Peyer's patch (tissue), 4 donors: Measurements from ENCODE around the gene RFPL2. TPM values are rescaled to one million over a fixed set of nuclear protein-coding genes. Genes with fewer than 3 reads are reported as not detected.
A peak's percentile ranks its signal among the peaks of the same experiment; 100 is the strongest.

Experiments
- DNase-seq, 3 donors: peaks; one replicate each; pipeline ENCODE4 v3.0.0-alpha.2; 2017 to 2019
- H3K27ac ChIP-seq, 4 donors: fragments of 200-600 bp; sonication (generic); one replicate each; pipeline ENCODE4 v1.5.1; 2016 to 2019
- H3K27me3 ChIP-seq, 2 donors: fragments of 200-600 bp; sonication (generic); one replicate each; pipeline ENCODE4 v1.5.1; 2019
- H3K36me3 ChIP-seq, 3 donors: fragments of 200-600 bp; sonication (generic); one replicate each; pipeline ENCODE4 v1.5.1; 2016 to 2019
- H3K4me1 ChIP-seq, 4 donors: fragments of 200-600 bp; sonication (generic); one replicate each; pipeline ENCODE4 v1.5.1; 2016 to 2019
- H3K4me3 ChIP-seq, 4 donors: fragments of 200-600 bp; sonication (generic); 1 replicate in 3 of 4; 2 replicates in 1 of 4; pipeline ENCODE4 v1.5.1; 2016 to 2019; ENCODE audit warnings: mild to moderate bottlenecking in 1 of 4
- H3K9me3 ChIP-seq, 4 donors: fragments of 200-600 bp; sonication (generic); one replicate each; pipeline ENCODE4 v1.5.1; 2016 to 2019; ENCODE audit warnings: mild to moderate bottlenecking in 1 of 4
- POLR2A ChIP-seq, 2 donors: fragments of 450-650 bp; IDR thresholded peaks; one replicate each; pipeline ENCODE4 v1.5.1; 2017; ENCODE audit warnings: antibody characterized with exemption in 2 of 2, mild to moderate bottlenecking in 2 of 2, moderate library complexity in 2 of 2
- total RNA-seq, 4 donors: library from RNA; depleted of rRNA; stranded (reverse); fragments of >200 nt; gene quantifications; one replicate each; pipeline ENCODE4 v1.1.0, GENCODE V29; 2016
- TF ChIP-seq, protein P1 (sequence below), 6 experiments: fragments of 450-650 bp in 4 of 6; fragments of 200-600 bp in 2 of 6; sonication (generic) in 1 of 6; IDR thresholded peaks; one replicate each; pipeline ENCODE4 v1.5.1; 2017 to 2019; ENCODE audit warnings: antibody characterized with exemption in 6 of 6, mild to moderate bottlenecking in 3 of 6, moderate library complexity in 1 of 6

Gene RFPL2
- total RNA-seq: not detected

DNA sequence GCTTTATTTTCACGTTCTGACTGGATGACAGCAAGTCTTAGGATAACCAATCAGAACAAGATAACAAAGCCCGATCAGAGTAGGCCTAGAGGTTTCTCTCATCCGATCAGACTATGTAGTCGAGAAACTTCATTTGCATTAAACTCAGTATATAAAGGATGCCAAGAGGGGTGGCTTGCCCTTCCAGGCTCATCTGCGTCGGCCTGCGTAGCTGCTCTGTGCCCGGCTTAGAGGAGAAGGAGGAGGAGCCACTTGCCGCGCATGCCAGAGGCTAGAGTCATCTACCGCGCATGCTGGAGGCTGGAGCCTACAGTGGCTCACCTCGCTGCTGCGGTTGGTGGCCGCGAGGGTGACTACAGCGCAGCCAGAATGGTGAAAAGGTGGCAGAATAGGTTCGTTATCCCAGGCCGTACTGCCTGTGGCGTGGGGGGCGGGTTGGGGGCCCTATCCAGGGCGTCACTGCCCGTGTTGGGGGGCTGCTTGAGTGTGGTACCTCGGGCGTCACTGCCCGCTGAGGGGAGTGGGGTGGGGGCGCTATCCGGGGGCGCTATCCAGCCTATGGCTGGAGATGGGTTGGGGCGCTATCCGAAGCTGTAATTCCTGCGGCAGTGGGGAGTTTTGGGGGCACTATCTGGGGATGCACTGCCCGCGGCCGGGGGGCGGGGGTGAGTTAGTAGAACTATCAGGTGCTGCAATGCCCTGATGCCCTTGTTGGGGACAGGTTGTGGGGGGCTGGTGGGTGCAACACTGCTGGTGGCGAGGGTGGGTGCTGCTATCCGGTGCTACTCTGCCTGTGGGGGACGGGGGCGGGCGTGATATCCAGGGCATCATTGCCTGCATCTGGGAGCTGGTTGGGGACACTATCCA lies at the start of gene RFPL2:
TSS of gene RFPL2 (minus strand) at position 218 of the 867 bp plus-strand sequence. CDS start 2,622 bp downstream, outside the sequence.
- Histone ChIP-seq H3K27ac (no peak within 1 kb of the TSS), H3K27me3 (no peaks in the 10 kb centered on the region), H3K4me3 (peak within 1 kb of the TSS in 3 of 4 donors; percentile 20 to 44 (median 41)), H3K9me3 (no peaks in the 10 kb centered on the region), H3K4me1 (peaks cover 0 to 23% (median 3%) of the 10 kb centered on the region in 4 donors), H3K36me3 (no peaks in the 10 kb centered on the region)
- no peak for TF ChIP-seq POLR2A (IDR thresholded peaks at IDR 0.05)
- TF ChIP-seq, protein P1, sequence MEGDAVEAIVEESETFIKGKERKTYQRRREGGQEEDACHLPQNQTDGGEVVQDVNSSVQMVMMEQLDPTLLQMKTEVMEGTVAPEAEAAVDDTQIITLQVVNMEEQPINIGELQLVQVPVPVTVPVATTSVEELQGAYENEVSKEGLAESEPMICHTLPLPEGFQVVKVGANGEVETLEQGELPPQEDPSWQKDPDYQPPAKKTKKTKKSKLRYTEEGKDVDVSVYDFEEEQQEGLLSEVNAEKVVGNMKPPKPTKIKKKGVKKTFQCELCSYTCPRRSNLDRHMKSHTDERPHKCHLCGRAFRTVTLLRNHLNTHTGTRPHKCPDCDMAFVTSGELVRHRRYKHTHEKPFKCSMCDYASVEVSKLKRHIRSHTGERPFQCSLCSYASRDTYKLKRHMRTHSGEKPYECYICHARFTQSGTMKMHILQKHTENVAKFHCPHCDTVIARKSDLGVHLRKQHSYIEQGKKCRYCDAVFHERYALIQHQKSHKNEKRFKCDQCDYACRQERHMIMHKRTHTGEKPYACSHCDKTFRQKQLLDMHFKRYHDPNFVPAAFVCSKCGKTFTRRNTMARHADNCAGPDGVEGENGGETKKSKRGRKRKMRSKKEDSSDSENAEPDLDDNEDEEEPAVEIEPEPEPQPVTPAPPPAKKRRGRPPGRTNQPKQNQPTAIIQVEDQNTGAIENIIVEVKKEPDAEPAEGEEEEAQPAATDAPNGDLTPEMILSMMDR (IDR thresholded peaks at IDR 0.05): peak in 2 of 6 experiments; percentile 3 to 7
- peak in 2 of 3 donors; percentile 64 to 68 for DNase-seq

DNA sequence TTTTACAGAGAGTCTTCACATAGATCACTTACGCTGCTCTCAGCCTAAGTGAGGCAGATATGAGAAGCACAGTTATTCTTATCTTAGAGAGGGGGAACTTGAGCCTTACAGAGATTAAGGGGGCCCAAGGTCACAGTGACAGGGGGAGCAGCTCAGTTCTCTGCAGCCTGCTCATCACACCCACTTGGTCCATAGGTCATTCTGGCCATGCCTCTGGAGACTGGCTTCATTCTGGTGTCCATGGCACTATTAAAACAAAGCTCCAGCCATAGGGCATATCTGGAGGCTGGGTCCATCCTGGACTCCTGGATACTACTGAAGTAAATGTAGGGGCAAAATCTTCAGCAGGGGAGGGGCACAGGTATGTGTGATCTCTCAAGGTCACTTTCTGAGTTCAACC lies 44.4 kb upstream of the RFPL2 start:
- H3K27me3 ChIP-seq: no peaks in the 10 kb centered on the region
- no peak overlapping the region for H3K4me3 ChIP-seq
- peaks cover 0 to 8% (median 0%) of the 10 kb centered on the region in 4 donors for H3K4me1 ChIP-seq
- no peak for DNase-seq
- no peaks in the 10 kb centered on the region for H3K9me3 ChIP-seq
- TF ChIP-seq, protein P1 (IDR thresholded peaks at IDR 0.05): no peak
- H3K27ac ChIP-seq: no peak overlapping the region
- H3K36me3 ChIP-seq: no peaks in the 10 kb centered on the region

DNA sequence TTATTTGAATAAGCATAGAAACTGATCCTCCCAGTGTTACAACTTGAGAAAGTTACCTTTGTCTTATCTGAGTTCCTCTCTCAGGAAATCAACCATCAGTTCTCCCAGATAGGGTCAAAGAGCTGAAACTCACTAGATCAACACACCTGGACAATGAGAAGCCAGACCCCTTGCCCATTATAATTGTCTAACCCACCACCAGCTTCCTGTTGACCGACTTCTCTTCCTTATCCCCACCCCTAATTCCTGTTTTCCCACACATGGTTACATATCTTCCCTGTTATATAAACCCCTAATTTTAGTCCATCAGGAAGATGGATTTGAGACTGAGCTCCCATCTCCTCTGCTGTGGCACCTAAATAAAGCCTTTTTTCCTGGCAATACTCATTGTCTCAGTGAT lies 43.4 kb upstream of the RFPL2 start:
- no peak for DNase-seq
- H3K36me3 ChIP-seq: no peaks in the 10 kb centered on the region
- H3K27ac ChIP-seq: no peak overlapping the region
- H3K9me3 ChIP-seq: no peaks in the 10 kb centered on the region
- TF ChIP-seq, protein P1 (IDR thresholded peaks at IDR 0.05): no peak
- no peak for TF ChIP-seq POLR2A (IDR thresholded peaks at IDR 0.05)
- H3K4me1 ChIP-seq: peaks cover 0 to 8% (median 0%) of the 10 kb centered on the region in 4 donors
- no peaks in the 10 kb centered on the region for H3K27me3 ChIP-seq
- H3K4me3 ChIP-seq: no peak overlapping the region

DNA sequence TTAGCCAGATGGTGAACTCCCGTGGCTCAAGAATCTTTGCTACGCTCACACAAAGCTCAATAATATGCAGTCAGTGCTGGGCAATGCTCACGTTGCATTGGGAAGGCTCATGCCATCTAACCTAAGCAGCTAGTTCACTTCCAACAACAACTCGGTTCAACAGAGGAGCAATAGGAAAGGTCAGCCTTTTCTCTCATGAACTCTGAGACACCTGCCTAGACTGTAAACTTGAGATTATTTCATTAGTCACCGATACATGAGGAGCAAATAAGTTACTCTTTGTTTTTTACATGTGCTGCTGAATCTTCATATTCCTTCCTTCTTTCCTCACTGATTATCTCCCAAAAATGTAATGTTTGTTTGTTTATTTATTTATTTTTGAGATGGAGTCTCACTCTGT lies 41.3 kb upstream of the RFPL2 start:
- TF ChIP-seq, protein P1 (IDR thresholded peaks at IDR 0.05): no peak
- no peak for TF ChIP-seq POLR2A (IDR thresholded peaks at IDR 0.05)
- no peaks in the 10 kb centered on the region for H3K36me3 ChIP-seq
- no peaks in the 10 kb centered on the region for H3K9me3 ChIP-seq
- H3K27me3 ChIP-seq: no peaks in the 10 kb centered on the region
- no peak for DNase-seq
- H3K4me1 ChIP-seq: peaks cover 0 to 20% (median 0%) of the 10 kb centered on the region in 4 donors
- H3K27ac ChIP-seq: peak overlapping the region in 2 of 4 donors; percentile 2 to 28
- no peak overlapping the region for H3K4me3 ChIP-seq

DNA sequence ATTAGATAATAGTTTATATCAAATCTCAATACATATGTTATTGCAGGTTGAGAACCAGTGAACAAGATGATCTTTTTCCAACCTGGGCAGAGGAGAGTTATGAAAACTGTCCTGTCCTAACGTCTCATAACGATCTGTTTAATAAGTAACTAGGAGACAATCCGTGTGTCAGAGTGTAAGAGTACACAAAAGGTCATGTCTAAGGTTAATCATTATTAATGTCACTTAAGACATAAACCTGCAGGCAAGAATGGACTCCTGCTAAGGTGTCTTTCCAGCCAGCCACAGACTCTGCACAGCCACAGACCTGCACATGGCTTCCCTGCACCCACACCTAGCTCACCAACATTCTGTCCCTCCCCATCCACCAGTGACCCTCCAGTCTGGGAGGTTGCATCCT lies 40.2 kb upstream of the RFPL2 start:
- peaks cover 0 to 27% (median 0%) of the 10 kb centered on the region in 4 donors for H3K4me1 ChIP-seq

More for the DNA sequence above, 40.2 kb upstream of the RFPL2 start:
- no peak for DNase-seq
- H3K27me3 ChIP-seq: no peaks in the 10 kb centered on the region
- H3K9me3 ChIP-seq: no peaks in the 10 kb centered on the region
- H3K4me3 ChIP-seq: no peak overlapping the region
- H3K36me3 ChIP-seq: no peaks in the 10 kb centered on the region
- TF ChIP-seq POLR2A (IDR thresholded peaks at IDR 0.05): no peak
- TF ChIP-seq, protein P1 (IDR thresholded peaks at IDR 0.05): no peak
- peak overlapping the region in 2 of 4 donors; percentile 27 to 32 for H3K27ac ChIP-seq
